GM19463 (cell line): Measurements from ENCODE around the gene COX17.

ENCODE experiments used
- ATAC-seq: cut with Tn5 transposase; IDR thresholded peaks from one replicate; pipeline ENCODE4 v1.9.1; 2021; ENCODE audit warnings: mild to moderate bottlenecking, moderate library complexity; ENCODE audit not compliant: unreplicated experiment

COX17 gene

DNA sequence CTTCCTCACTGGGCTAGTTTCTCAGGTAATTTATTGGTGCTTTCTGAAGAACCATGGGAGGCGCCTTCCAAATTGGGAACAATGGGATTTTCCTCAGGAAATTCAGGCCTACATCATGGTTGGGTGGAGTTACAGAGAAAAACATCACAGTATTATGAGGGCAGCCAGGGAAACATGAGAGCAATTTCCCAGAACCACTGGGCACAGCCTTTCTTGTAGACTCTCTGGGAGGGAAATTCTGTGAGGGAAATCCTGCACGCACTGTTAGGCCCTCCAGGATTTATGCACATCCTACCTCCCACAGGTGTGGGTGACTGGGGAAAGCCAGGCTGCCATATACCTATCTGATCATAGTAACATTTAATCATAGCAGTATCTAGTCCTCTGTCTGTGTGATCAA lies 30.0 kb downstream of the COX17 start:
- no peak for ATAC-seq

- no peak for ATAC-seq
These were observed 31.4 kb downstream of the COX17 start for GRCh38 chr3:119645813-119646212.

- no peak for ATAC-seq
These were observed 32.7 kb downstream of the COX17 start for GRCh38 chr3:119644481-119644880.

GRCh38 chr3:119643528-119643927 lies 33.7 kb downstream of the COX17 start:
- ATAC-seq: no peak

GRCh38 chr3:119642746-119643473 lies 34.3 kb downstream of the COX17 start:
- ATAC-seq: no peak

- no peak for ATAC-seq
These were observed 35.8 kb downstream of the COX17 start for GRCh38 chr3:119641416-119641815.

- ATAC-seq: no peak
These were observed 37.5 kb downstream of the COX17 start for GRCh38 chr3:119639494-119640350.

DNA sequence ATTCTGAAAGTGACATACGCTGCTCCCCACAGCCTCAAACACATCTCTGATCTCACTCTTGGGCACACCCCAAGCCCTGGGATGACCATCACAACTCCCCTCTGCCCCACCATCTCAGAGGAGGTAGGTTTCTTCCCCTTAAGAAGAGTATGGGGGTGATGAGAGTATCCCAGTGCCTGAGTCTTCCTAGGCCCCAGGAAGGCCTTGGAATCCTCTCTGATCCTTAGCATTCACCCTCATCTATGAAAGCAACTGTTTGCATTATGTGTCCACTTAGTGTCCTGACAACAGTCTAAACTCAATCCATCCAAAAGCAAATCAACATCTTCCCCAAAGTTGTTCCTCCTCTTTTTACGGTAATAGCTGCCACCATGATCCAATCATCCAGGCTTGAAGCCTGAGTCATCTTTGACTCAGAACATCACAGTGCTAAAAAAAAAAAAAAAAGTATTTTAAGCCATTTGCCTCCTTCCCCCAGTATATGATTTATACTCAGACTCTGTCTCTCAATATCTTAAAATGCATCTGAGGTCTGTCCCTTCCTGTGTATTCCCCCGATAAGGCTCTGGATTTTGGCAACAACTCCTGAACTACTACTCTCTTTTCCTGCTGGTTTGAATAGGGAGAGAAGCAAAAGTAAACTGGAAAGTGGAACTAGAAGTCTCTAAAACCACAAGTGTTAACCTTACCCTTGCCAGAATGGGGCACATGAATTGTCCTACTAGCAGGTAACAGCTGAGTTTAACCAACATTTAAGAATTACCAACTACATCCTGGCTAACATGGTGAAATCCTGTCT lies 39.3 kb downstream of the COX17 start:
- peak; percentile 34 for ATAC-seq

- ATAC-seq: no peak
These were observed 40.2 kb downstream of the COX17 start for GRCh38 chr3:119636891-119637611.

DNA sequence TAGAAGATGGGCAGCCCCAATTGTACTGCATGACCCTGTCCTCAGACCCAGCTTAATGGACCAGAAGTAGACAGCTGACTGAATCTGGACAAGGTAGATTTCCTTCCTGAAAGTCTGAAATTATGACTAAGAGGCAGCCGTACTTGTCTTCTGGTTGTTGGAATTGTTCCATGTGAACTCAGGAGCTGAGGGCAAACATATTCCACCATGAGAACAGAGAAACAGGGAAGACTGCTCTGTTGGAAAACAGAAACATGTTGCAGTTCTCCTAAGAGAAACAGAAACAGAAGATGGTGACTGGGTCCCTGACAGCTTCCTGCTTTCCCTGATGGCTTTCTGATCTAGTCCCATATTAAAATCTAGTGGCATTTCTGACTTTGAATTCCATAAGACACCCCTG lies 41.0 kb downstream of the COX17 start:
- ATAC-seq: no peak

DNA sequence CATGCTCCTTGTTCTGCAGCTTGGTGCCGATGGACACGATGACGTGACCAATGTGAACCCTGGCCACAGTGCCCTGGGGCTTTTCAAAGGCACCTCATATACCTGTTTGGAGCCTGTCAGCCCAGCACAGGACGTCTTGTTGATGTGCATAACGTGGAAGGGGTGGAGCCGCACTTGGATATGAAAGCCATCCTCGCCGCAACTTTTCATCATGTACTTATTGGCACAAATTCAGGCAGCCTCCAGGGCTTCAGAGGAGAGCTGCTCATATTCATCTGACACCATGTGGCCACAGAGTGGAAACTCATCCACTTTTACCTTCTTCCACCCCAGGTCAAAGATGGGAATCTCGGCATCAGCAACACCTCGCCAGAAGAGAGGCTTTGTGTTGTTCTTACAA lies 41.5 kb downstream of the COX17 start:
- ATAC-seq: no peak

- no peak for ATAC-seq
These were observed 44.4 kb downstream of the COX17 start for GRCh38 chr3:119632829-119633228.

- ATAC-seq: no peak
These were observed 45.0 kb downstream of the COX17 start for GRCh38 chr3:119632216-119632615.

- no peak for ATAC-seq
These were observed 45.7 kb downstream of the COX17 start for GRCh38 chr3:119631516-119631915.

DNA sequence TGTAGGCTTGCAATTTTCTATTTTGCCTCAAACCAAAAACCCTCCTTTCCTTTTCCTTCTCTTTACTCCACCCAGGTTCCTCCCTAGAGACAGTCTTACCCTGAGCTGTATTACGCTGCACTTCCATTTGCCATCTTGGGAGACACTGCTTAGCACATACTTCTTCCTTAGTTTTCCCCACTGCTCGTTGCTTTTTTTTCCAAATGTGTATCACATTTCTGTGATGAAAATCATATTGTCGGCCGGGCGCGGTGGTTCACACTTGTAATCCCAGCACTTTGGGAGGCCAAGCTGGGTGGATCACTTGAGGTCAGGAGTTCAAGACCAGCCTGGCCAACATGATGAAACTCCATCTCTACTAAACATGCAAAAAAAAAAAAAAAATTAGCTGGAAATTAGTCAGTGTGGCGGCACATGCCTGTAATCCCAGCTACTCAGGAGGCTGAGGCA lies 46.3 kb downstream of the COX17 start:
- ATAC-seq: no peak

- no peak for ATAC-seq
These were observed 46.9 kb downstream of the COX17 start for GRCh38 chr3:119630128-119630879.

- peak; percentile 35 for ATAC-seq
These were observed 48.3 kb downstream of the COX17 start for GRCh38 chr3:119628816-119629445.

GRCh38 chr3:119628390-119628789 lies 48.8 kb downstream of the COX17 start:
- ATAC-seq: peak; percentile 81

- peak; percentile 30 for ATAC-seq
These were observed 49.7 kb downstream of the COX17 start for GRCh38 chr3:119627461-119627860.
